Neutrophil (primary cell): Measurements from ENCODE around the gene C13orf46.

Source experiments
- H3K27ac ChIP-seq: fragments of 200-600 bp; sonication (generic); 2 replicates; pipeline ENCODE4 v1.5.1; 2016; ENCODE audit warnings: mild to moderate bottlenecking, moderate library complexity
- H3K27me3 ChIP-seq: fragments of 200-600 bp; sonication (generic); 2 replicates; pipeline ENCODE4 v1.6.0; 2016; ENCODE audit warnings: mild to moderate bottlenecking
- H3K36me3 ChIP-seq: fragments of 200-600 bp; sonication (generic); 2 replicates; pipeline ENCODE4 v1.5.1; 2017
- H3K4me1 ChIP-seq, 2 experiments: fragments of 200-600 bp in 1 of 2; sonication (generic) in 1 of 2; 1 replicate in 1 of 2; 2 replicates in 1 of 2; pipeline versions ENCODE4 v1.5.1 to v1.6.1; 2013 to 2016; ENCODE audit warnings: low read depth in 1 of 2, low read length in 1 of 2, mild to moderate bottlenecking in 1 of 2, moderate library complexity in 1 of 2; ENCODE audit not compliant: control insufficient read depth in 1 of 2, insufficient read depth in 1 of 2
- H3K4me3 ChIP-seq, 2 experiments: fragments of 200-600 bp in 1 of 2; sonication (generic) in 1 of 2; 1 replicate in 1 of 2; 2 replicates in 1 of 2; pipeline ENCODE4 v1.5.1; 2013 to 2016; ENCODE audit warnings: low read depth in 1 of 2, low read length in 1 of 2, mild to moderate bottlenecking in 1 of 2, moderate library complexity in 1 of 2
- H3K9me3 ChIP-seq: fragments of 200-600 bp; sonication (generic); 2 replicates; pipeline ENCODE4 v1.5.1; 2016
- CTCF ChIP-seq: fragments of 200-600 bp; sonication (generic); IDR thresholded peaks from 2 replicates; pipeline ENCODE4 v1.5.1; 2016; ENCODE audit warnings: antibody characterized with exemption

Gene C13orf46

GRCh38 chr13:114012141-114012540 lies 38.3 kb upstream of the C13orf46 start:
- no peak overlapping the region for H3K4me3 ChIP-seq
- H3K27ac ChIP-seq, result no peak overlapping the region
- H3K4me1 ChIP-seq, result no peaks in the 10 kb centered on the region
- peaks cover 81% of the 10 kb centered on the region for H3K36me3 ChIP-seq
- H3K27me3 ChIP-seq, result no peaks in the 10 kb centered on the region
- no peaks in the 10 kb centered on the region for H3K9me3 ChIP-seq
- TF ChIP-seq CTCF, result no peak

- H3K4me1 ChIP-seq, result no peaks in the 10 kb centered on the region
- H3K9me3 ChIP-seq, result no peaks in the 10 kb centered on the region
- TF ChIP-seq CTCF, result no peak
- peaks cover 72% of the 10 kb centered on the region for H3K36me3 ChIP-seq
- no peak overlapping the region for H3K4me3 ChIP-seq
- no peaks in the 10 kb centered on the region for H3K27me3 ChIP-seq
- no peak overlapping the region for H3K27ac ChIP-seq
Measured at GRCh38 chr13:114011226-114011625, 37.4 kb upstream of the C13orf46 start.

GRCh38 chr13:114010401-114011101 lies 36.7 kb upstream of the C13orf46 start:
- Histone ChIP-seq H3K27me3 (no peaks in the 10 kb centered on the region), H3K4me1 (no peaks in the 10 kb centered on the region), H3K36me3 (peaks cover 66% of the 10 kb centered on the region), H3K9me3 (no peaks in the 10 kb centered on the region), H3K27ac (no peak overlapping the region), H3K4me3 (no peak overlapping the region)
- no peak for TF ChIP-seq CTCF

- Histone ChIP-seq H3K27me3 (no peaks in the 10 kb centered on the region), H3K36me3 (peaks cover 58% of the 10 kb centered on the region)
Measured at GRCh38 chr13:114009590-114010400, 35.9 kb upstream of the C13orf46 start.

GRCh38 chr13:114008964-114009589 lies 35.2 kb upstream of the C13orf46 start:
- no peak overlapping the region for H3K4me3 ChIP-seq
- peaks cover 51% of the 10 kb centered on the region for H3K36me3 ChIP-seq
- no peak for TF ChIP-seq CTCF

More at GRCh38 chr13:114009590-114010400, 35.9 kb upstream of the C13orf46 start:
- H3K9me3 ChIP-seq, result no peaks in the 10 kb centered on the region
- no peak for TF ChIP-seq CTCF
- H3K4me1 ChIP-seq, result no peaks in the 10 kb centered on the region
- H3K4me3 ChIP-seq, result no peak overlapping the region
- no peak overlapping the region for H3K27ac ChIP-seq

More at GRCh38 chr13:114008964-114009589, 35.2 kb upstream of the C13orf46 start:
- Histone ChIP-seq H3K9me3 (no peaks in the 10 kb centered on the region), H3K27ac (no peak overlapping the region), H3K27me3 (no peaks in the 10 kb centered on the region), H3K4me1 (no peaks in the 10 kb centered on the region)
